Stimulated activated effector memory CD8-positive, alpha-beta T cell treated with anti-CD3 and anti-CD28 coated beads, Interleukin-12 subunit alpha, Interleukin-12 subunit beta, amount 100 ng/mL, for 72 hours (primary cell): ENCODE measurements around the gene SCAND1.

Experiments
- ATAC-seq: fragments of 150-1000 bp; cut with Tn5 transposase; 2 replicates; pipeline ENCODE4 v1.10.0; 2021
- DNase-seq, 2 donors: peaks; one replicate each; pipeline ENCODE4 v3.0.0; 2021 to 2022; ENCODE audit warnings: low spot score in 2 of 2
- H3K27ac Mint-ChIP-seq: one replicate; pipeline ENCODE4 v1.8.0; 2022; ENCODE audit warnings: mild to moderate bottlenecking, mixed read lengths
- H3K36me3 Mint-ChIP-seq: one replicate; pipeline ENCODE4 v1.8.0; 2022; ENCODE audit warnings: mild to moderate bottlenecking, mixed read lengths
- H3K4me1 Mint-ChIP-seq: one replicate; pipeline ENCODE4 v1.8.0; 2022; ENCODE audit warnings: mixed read lengths
- H3K4me3 Mint-ChIP-seq: one replicate; pipeline ENCODE4 v1.8.0; 2022; ENCODE audit warnings: mild to moderate bottlenecking, mixed read lengths
- H3K9me3 Mint-ChIP-seq: one replicate; pipeline ENCODE4 v1.8.0; 2022; ENCODE audit warnings: mixed read lengths

The SCAND1 gene

DNA sequence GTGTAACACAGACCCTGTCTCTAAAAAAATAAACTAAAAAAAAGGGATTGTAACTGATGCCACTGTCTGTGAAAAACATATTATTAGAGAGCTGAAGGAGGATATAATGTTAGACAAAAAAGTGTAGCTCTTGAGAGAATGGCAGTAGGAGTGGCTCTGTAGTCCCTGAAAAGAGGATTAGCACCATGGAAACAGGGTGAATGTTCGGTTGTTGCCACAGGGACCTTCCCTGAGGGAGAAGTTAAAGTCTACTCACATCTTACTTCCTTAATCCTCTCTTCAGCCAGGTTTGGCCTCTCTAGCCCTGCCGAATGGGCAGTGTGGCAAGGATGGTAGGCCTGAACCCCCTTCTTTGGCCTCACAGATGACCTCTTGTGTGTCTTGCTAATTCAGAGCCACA lies 12.1 kb downstream of the SCAND1 start:
- H3K4me1 Mint-ChIP-seq: no peaks in the 10 kb centered on the region
- H3K9me3 Mint-ChIP-seq: no peaks in the 10 kb centered on the region
- peak overlapping the region; percentile 70 for H3K27ac Mint-ChIP-seq
- peaks cover 78% of the 10 kb centered on the region for H3K36me3 Mint-ChIP-seq
- DNase-seq: no peak
- no peak overlapping the region for H3K4me3 Mint-ChIP-seq
- ATAC-seq: no peak

DNA sequence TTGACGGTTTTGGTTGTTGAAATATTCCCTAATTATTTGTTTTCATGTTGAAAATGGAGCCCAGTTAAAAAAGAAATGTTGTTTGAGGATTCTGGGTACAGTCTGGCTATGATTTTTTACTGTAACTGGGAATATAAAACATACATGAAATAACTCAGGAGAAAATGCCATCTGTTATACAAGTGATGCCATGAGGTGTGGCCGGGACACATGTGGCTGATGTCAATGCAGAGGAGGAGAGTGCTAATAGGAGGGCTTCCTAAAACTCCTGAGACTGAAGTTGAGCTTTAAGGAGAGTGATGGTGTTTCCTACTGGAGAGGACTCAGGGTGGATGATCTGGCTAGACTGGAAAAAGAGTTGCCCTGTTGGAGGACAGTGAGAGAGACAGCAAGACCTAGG lies 12.7 kb downstream of the SCAND1 start:
- Mint-ChIP-seq H3K36me3 (peaks cover 81% of the 10 kb centered on the region), H3K27ac (peak overlapping the region; percentile 70)
- no peak for ATAC-seq

DNA sequence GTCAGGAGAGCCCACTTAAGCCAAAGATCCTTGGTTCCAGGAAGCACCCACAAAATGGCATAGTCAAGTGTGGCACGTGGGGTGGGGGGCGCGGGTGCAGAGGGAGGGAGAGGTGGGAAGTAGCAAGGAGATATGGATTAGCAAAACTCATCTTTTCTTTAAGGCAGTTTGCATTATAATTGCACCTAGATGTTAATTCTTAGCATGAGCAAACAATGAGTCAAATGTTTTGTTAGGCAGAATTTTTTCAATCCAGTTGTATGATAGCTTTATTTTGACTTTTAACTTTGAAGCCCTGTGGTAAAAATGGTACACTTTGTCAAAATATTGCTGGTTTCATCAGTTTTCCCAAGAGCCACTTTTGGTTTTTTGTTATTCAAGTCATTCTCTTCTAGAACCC lies 15.0 kb downstream of the SCAND1 start:
- Mint-ChIP-seq H3K4me1 (peaks cover 2% of the 10 kb centered on the region), H3K36me3 (peaks cover 85% of the 10 kb centered on the region), H3K9me3 (no peaks in the 10 kb centered on the region), H3K27ac (peak overlapping the region; percentile 48), H3K4me3 (no peak overlapping the region)
- DNase-seq: no peak
- no peak for ATAC-seq

More for the DNA sequence above, 12.7 kb downstream of the SCAND1 start:
- Mint-ChIP-seq H3K4me3 (no peak overlapping the region), H3K9me3 (no peaks in the 10 kb centered on the region), H3K4me1 (no peaks in the 10 kb centered on the region)
- DNase-seq: no peak

DNA sequence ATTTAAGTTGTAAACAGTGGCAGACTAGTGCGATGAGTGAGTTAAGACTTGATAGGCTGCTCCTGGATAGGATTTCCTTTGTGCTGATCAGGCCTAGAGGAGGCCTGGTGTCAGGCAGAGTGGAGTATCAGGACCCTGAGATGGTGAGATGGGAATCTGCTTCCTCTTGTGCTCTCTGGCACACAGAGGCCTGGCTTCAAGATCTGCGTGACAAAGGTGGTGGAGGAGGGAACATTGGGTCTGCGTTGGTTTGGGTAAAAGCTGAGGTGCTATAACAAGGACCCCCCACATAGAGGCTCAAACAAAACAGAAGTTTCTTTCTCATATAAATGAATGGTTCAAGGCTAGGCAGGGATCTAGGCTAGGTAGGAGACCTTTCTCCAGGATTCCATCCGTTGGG lies 20.3 kb downstream of the SCAND1 start:
- Mint-ChIP-seq H3K4me1 (peaks cover 17% of the 10 kb centered on the region), H3K36me3 (peaks cover 95% of the 10 kb centered on the region), H3K9me3 (no peaks in the 10 kb centered on the region), H3K4me3 (no peak overlapping the region), H3K27ac (peak overlapping the region; percentile 73)
- no peak for ATAC-seq
- DNase-seq: no peak

DNA sequence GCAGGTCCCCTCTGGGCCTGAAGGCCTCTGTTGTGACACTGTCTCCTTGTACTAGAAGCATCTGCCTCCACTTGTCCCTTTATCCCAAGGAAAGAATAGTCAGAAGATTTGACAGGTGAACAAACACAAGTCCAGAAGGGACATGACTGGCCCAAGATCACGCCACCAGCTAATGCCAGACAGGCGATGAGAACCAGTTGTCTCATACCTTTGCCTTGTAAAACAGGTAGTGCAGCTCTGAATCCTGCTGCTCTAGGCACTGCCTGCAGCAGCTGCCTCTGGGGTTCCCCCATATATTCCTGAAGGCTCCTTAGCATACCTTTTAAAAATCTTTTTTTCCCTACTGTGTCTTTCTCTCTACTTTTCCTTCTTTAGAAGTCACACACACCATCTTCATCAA lies 25.0 kb downstream of the SCAND1 start:
- DNase-seq (no peak), ATAC-seq (no peak)
- Mint-ChIP-seq H3K36me3 (peaks cover 93% of the 10 kb centered on the region), H3K4me3 (no peak overlapping the region), H3K4me1 (peaks cover 16% of the 10 kb centered on the region), H3K9me3 (no peaks in the 10 kb centered on the region), H3K27ac (peak overlapping the region; percentile 1)

DNA sequence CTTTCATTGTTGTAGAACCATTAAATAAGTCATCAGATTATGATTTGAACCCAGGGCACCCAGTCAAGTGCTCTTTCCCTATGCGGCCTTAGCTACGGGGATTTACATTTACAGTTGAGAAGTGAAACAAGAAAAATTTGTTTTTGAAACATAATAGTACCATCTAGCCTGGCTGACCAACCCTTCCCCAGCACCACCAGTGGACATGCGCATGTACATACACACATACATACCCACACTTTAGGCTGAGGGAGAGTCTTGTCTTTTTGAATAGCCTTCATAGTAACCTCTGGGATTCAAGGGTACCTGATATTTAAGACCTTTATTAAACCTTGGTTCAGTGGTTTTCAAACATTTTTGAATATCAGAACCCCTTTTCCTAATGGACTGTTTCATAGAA lies 33.8 kb downstream of the SCAND1 start:
- no peak for DNase-seq
- Mint-ChIP-seq H3K9me3 (no peaks in the 10 kb centered on the region), H3K4me1 (no peaks in the 10 kb centered on the region), H3K36me3 (peaks cover 89% of the 10 kb centered on the region), H3K4me3 (no peak overlapping the region), H3K27ac (peak overlapping the region; percentile 67)
- no peak for ATAC-seq

DNA sequence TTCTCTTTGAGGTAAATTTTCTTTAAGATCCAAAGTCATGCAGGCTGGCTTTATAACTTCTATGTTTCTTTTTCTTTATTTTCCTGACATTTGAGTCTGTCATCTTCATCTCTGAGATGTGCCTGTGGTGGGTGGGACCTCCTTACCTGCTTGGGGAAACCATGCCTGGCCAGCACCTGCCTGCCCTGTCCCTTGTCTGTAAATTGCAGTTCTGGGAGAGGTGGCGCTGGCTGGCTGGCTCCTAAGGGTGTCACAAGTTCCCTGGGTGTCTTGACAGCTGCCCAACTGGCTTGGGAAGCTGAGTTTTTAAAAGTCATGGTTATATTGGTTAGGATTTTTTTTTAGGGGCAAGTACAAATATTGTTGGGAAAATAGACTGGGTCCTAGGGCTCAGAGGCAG lies 36.3 kb downstream of the SCAND1 start:
- Mint-ChIP-seq H3K4me3 (no peak overlapping the region), H3K27ac (peak overlapping the region; percentile 50), H3K36me3 (peaks cover 92% of the 10 kb centered on the region), H3K4me1 (no peaks in the 10 kb centered on the region), H3K9me3 (no peaks in the 10 kb centered on the region)
- no peak for ATAC-seq
- DNase-seq: no peak

DNA sequence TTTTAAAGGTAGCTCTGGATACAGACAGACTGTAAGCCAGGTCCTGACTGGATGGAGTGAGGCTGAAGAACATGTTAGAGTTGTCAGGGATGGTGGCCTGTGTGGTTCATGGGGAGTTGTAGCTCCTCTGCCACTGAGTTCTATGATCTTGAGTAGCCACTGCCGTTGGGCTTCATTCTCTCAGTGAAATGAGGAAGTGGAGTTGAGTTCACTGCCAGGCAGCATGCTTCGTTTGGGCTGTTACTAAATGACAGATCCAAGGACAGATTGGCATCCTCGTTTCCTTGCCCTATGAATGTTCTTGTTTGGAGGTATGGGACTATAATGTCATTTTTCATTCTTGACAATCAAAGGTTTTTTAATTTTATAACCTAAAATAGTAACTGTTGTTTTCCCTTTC lies 37.2 kb downstream of the SCAND1 start:
- ATAC-seq (no peak), DNase-seq (no peak)
- Mint-ChIP-seq H3K4me3 (no peak overlapping the region), H3K27ac (no peak overlapping the region), H3K4me1 (no peaks in the 10 kb centered on the region), H3K9me3 (no peaks in the 10 kb centered on the region), H3K36me3 (peaks cover 99% of the 10 kb centered on the region)

DNA sequence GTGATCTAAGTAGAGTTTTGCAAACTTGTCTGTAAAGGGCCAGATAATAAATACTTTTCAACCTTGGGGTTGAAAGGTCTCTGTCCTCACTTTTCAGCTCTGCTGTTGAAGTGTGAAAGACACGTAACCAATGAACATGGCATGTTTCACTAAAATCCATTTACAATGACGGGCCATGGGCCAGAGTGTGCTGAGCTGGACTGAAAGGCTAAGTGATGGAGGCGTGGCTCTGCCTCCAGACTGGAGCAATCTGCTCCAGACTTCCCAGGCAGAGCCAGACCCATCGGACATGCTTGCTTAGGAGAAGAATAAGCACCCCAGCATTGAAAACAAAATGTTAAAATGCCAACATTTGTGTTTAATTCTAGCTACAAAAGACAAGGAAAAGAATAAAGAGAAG lies 41.4 kb downstream of the SCAND1 start:
- peaks cover 87% of the 10 kb centered on the region for H3K36me3 Mint-ChIP-seq
- H3K27ac Mint-ChIP-seq: peak overlapping the region; percentile 52
- DNase-seq (no peak), ATAC-seq (no peak)
- H3K4me3 Mint-ChIP-seq: no peak overlapping the region
- H3K9me3 Mint-ChIP-seq: no peaks in the 10 kb centered on the region
- peaks cover 24% of the 10 kb centered on the region for H3K4me1 Mint-ChIP-seq

DNA sequence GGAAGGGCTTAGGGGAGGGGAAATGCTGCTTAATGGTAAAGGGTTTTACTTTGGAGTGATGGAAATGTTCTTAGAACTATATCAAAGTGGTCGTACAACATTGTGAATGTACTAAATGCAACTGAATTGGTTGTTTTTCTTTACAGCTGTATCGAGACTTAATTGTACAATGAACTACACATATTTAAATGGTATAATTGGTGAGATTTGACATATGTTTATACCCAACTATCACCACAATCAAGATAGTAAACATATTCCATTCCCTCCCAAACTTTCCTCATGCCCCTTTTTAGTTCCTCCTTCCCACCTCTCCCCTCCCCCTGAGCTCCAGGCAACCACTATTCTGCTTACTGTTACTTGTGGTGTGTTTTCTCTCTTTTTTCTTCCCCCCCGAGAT lies 44.0 kb downstream of the SCAND1 start:
- peaks cover 84% of the 10 kb centered on the region for H3K36me3 Mint-ChIP-seq
- peaks cover 42% of the 10 kb centered on the region for H3K4me1 Mint-ChIP-seq
- no peak overlapping the region for H3K4me3 Mint-ChIP-seq
- no peak for DNase-seq
- no peak for ATAC-seq
- H3K27ac Mint-ChIP-seq: peak overlapping the region; percentile 56
- H3K9me3 Mint-ChIP-seq: no peaks in the 10 kb centered on the region

DNA sequence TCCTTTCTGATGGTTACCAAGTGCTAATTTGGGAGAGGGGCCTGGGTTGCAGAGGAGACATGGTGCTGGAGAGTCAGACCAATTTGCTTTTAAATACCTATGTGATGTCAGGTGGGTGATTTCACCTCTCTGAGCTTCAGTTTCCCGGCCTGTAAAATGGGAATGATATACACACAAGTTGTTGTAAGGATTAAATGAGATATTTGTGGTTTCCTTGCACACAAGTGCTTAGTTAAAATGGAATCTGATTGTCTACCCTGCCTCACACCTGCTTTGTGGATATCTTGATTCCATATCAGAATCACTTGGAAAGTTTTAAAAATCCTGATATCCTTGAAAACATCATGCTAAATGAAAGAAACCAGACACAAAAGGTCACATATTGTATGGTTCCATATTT lies 44.5 kb downstream of the SCAND1 start:
- no peaks in the 10 kb centered on the region for H3K9me3 Mint-ChIP-seq
- DNase-seq (no peak), ATAC-seq (no peak)
- no peak overlapping the region for H3K4me3 Mint-ChIP-seq
- H3K4me1 Mint-ChIP-seq: peaks cover 42% of the 10 kb centered on the region
- peak overlapping the region; percentile 56 for H3K27ac Mint-ChIP-seq
- peaks cover 85% of the 10 kb centered on the region for H3K36me3 Mint-ChIP-seq

DNA sequence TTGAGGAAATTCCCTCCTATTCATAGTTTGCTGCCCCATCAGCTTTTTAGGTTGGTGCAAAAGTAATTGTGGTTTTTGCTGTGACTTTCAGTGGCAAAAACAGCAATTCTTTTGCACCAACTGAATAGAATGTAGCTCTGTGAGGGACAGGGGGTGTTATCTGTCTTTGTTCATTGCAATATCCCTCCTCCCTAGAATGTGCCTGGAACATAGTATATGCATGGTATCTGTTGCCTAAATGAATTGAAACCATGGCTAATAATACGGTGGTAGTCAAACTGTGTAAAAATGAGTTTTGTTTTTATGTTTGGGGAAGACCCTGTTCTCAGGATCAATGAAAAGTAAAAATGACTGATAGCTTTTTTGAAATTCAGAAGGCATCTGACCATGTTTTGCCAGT lies 45.1 kb downstream of the SCAND1 start:
- Mint-ChIP-seq H3K4me3 (no peak overlapping the region), H3K9me3 (no peaks in the 10 kb centered on the region), H3K27ac (peak overlapping the region; percentile 56), H3K4me1 (peaks cover 42% of the 10 kb centered on the region), H3K36me3 (peaks cover 85% of the 10 kb centered on the region)
- ATAC-seq (peak; percentile 76), DNase-seq (no peak)

DNA sequence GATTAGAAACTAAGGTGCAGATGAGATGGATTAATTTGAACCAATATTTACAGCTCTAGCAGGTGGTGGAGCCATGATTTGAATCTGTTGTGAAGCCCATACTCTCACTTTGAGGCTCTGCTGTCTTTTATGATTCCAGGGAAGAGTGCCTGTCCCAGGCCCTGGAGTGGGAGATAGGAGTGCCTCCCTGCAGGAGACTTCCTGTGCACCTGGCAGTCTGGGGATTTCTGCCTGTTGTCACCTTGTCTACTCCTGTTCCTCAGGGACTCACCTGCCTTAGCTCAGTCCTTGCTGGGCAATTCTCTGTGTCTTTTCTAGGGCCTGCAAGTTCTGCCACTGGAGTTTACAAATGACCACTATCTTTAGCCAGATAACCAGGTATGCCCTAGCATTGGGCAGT lies 46.3 kb downstream of the SCAND1 start:
- Mint-ChIP-seq H3K4me1 (peaks cover 42% of the 10 kb centered on the region), H3K4me3 (no peak overlapping the region)

DNA sequence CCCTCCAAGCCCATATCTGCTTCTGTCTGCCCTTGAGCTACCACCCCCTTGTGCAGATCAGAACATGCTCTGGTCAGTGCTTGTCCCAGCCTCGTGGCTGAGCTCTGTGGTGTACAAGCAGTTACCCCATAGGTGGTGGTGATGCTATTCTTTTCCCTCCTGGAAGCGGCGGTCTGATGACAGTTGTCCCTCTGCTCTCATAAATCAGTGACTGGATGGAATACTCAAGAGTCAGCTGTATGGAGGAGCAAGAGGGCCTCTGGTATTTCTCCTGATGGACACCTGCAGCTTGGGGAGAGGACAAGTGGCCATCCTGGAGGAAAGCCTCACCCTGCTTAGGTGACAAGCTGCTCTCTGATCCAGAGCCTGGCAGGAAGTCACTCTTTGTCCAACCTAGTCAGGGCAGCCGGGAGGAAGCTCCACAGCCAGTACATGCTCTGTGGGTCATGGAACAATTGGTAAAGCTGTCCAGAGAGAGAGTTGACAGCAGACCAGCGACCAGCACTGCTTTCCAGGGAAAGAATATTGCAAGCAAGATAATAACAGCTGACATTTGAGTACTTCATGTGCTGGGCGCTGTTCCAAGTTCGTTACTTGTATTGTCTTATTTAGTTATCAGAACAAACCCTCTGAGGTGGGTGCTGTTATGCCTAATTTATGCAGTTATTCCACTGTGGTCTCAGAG lies 47.1 kb downstream of the SCAND1 start:
- ATAC-seq: no peak

More for the DNA sequence above, 46.3 kb downstream of the SCAND1 start:
- peak overlapping the region; percentile 4 for H3K27ac Mint-ChIP-seq
- H3K36me3 Mint-ChIP-seq: peaks cover 82% of the 10 kb centered on the region
- no peaks in the 10 kb centered on the region for H3K9me3 Mint-ChIP-seq
- ATAC-seq (no peak), DNase-seq (no peak)

DNA sequence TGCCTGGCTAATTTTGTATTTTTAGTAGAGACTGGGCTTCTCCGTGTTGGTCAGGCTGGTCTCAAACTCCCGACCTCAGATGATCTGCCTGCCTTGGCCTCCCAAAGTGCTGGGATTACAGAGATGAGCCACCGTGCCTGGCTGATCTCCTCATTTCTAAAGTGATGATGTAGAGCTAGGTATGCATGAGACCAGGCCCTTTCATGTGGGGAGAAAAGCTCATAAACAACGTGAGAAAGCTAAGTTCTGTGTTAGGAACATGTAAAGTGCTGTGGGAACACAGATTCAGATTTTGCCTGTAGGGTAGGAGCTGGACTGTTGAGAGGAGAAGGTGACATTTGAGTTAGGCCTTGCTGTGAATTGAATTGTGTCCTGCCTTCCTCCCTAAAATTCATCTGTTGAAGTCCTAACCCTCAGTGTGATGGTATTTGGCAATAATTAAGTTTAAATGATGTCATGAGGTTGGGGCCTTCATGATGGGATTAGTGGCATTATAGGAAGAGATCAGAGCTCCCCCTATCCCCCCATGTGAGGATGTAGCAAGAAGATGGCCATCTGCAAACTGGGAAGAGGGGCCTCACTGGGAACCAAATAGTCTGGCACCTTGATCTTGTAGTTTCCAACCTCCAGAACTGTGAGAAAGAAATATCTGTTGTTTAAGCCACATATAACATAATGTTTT lies 49.2 kb downstream of the SCAND1 start:
- DNase-seq (no peak), ATAC-seq (no peak)
- Mint-ChIP-seq H3K4me3 (no peak overlapping the region), H3K9me3 (no peaks in the 10 kb centered on the region), H3K36me3 (peaks cover 75% of the 10 kb centered on the region), H3K27ac (no peak overlapping the region), H3K4me1 (peaks cover 50% of the 10 kb centered on the region)

More for the DNA sequence above, 47.1 kb downstream of the SCAND1 start:
- Mint-ChIP-seq H3K36me3 (peaks cover 78% of the 10 kb centered on the region), H3K27ac (peak overlapping the region; percentile 50), H3K9me3 (no peaks in the 10 kb centered on the region), H3K4me1 (peaks cover 42% of the 10 kb centered on the region), H3K4me3 (no peak overlapping the region)
- DNase-seq: no peak

DNA sequence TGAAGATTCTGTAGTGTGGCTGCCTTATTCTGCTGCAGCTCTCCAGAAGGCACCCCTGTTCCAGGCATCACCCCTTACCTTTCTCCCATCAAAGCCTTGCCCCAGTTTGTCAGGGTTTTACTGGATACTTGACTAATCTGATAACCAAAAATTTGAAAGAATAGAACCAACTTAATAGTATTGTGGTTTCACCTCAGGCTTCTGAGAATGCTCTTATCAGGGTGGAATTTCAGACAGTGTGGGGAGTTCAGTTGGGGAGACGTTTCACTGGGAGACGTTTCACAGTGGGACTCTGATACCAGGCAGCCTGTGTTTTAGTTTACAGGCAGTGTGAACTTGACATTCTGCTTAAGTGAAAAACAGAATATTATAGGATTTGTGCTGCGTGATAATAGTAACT lies 50.5 kb downstream of the SCAND1 start:
- peaks cover 38% of the 10 kb centered on the region for H3K4me1 Mint-ChIP-seq
- no peak overlapping the region for H3K4me3 Mint-ChIP-seq

More for the DNA sequence above, 50.5 kb downstream of the SCAND1 start:
- Mint-ChIP-seq H3K36me3 (peaks cover 76% of the 10 kb centered on the region), H3K27ac (no peak overlapping the region), H3K9me3 (no peaks in the 10 kb centered on the region)
- no peak for DNase-seq
- no peak for ATAC-seq
